H1 (cell line): ENCODE measurements around the gene BMI1. TPM values are rescaled to one million over a fixed set of nuclear protein-coding genes. Genes with fewer than 3 reads are reported as not detected.

ENCODE experiments used
- BRCA1 ChIP-seq: IDR thresholded peaks from 2 replicates; pipeline ENCODE4 v1.6.1; 2012; ENCODE audit warnings: low read depth, low read length, improper control_type of control experiment
- E2F6 ChIP-seq: IDR thresholded peaks from 2 replicates; pipeline ENCODE4 v1.6.1; 2012; ENCODE audit warnings: inconsistent platforms
- RBBP5 ChIP-seq: IDR thresholded peaks from 2 replicates; pipeline ENCODE4 v1.7.1; 2012; ENCODE audit warnings: low read depth, mild to moderate bottlenecking, inconsistent platforms, low read length, moderate library complexity, borderline replicate concordance
- SP2 ChIP-seq: IDR thresholded peaks from 2 replicates; pipeline ENCODE4 v1.6.1; 2012; ENCODE audit warnings: mild to moderate bottlenecking, low read length, inconsistent platforms
- polyA plus RNA-seq, 7 experiments: library from polyadenylated mRNA; depleted of rRNA in 3 of 7; stranded (reverse) in 5 of 7; unstranded in 2 of 7; fragments of >200 nt in 5 of 7; fragments of 200-250 nt in 2 of 7; gene quantifications; 1 replicate in 5 of 7; 2 replicates in 1 of 7; 4 replicates in 1 of 7; pipeline versions ENCODE4 v1.2.1 to v1.2.3, GENCODE V29; 2011 to 2013; ENCODE audit warnings: missing spikeins in 2 of 7, mixed read lengths in 2 of 7
- total RNA-seq: library from RNA; stranded (reverse); fragmentation: NEBNext Ultra II Directional; extraction: Animal tissue kit (Norgen Biotek cat#: 25700); gene quantifications from 2 replicates; pipeline ENCODE4 v1.2.1, GENCODE V29; 2021

The BMI1 gene
- total and polyA plus RNA-seq, 2 of the 8 experiments (the other 6 are each of a cell fraction or from before 2014, with no cell fraction given), result 2.8 to 10.7 TPM

GRCh38 chr10:22323538-22324305 is 2.8 kb downstream of the BMI1 start (continued):
- TF ChIP-seq BRCA1 (no peak), RBBP5 (no peak), SP2 (no peak), E2F6 (no peak)
